AG10803 (cell line): ENCODE data around the gene CTRL.
"Not testable (repeated sequence)": the region's sequence is repeated elsewhere in the genome, so short reads cannot be mapped to it uniquely, and the experiment has no call there.

Experiments
- DNase-seq: peaks from one replicate; pipeline ENCODE4 v3.0.0; 2010; ENCODE audit warnings: low read depth
- H3K4me3 ChIP-seq: 2 replicates; pipeline ENCODE4 v1.5.1; 2011; ENCODE audit warnings: mild to moderate bottlenecking, low read length, control low read depth
- TF ChIP-seq, protein P1 (sequence below): conservative IDR thresholded peaks from 2 replicates; pipeline ENCODE4 v1.5.1; 2011; ENCODE audit warnings: mild to moderate bottlenecking, low read length, control low read depth, inconsistent platforms

CTRL gene

DNA sequence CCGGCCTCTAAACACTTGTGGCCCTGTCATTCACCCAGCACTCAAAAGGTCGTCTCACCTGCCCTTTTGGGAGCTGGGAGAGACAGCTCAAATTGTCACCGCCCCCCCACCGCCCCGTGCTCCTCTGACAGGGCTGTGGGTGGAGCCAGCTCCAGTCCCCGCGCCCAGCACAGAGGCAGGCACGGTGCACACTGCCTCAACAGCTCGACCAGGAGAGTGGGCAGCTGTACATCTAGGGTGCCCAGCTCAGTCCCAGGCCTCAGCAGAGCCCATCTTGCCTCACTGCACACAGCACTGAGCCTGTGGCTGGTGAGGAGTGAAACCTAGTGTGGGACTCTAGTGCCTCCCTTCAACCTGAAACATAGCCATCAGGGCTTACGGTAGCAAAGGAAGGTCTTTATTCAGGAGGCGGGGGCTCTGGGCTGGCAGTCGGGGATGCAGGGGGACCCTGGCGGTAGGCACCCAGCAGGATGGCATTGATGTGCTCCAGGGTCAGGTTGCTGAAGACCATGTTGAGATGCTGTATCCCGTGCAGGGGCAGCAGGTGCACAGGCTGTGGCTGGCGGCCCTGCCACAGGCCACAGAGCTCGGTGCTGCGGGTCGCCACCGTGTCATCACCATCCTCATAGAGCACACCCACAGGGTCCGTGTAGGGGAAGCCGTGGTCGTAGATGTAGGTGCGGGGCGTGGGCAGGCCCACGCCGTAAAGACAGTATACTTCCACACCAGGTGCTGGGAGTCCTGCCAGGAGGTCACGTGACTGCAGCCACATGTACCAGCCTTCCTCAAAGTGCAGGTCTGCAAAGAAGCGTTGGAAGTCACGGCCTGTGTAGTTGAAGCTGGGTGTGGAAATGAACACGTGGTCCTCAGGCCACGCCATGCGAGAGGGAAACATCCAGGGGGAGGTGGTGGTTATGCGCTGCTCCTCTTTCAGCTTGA, 8.1 kb upstream of the CTRL start:
- DNase-seq, result no peak
- TF ChIP-seq, protein P1, sequence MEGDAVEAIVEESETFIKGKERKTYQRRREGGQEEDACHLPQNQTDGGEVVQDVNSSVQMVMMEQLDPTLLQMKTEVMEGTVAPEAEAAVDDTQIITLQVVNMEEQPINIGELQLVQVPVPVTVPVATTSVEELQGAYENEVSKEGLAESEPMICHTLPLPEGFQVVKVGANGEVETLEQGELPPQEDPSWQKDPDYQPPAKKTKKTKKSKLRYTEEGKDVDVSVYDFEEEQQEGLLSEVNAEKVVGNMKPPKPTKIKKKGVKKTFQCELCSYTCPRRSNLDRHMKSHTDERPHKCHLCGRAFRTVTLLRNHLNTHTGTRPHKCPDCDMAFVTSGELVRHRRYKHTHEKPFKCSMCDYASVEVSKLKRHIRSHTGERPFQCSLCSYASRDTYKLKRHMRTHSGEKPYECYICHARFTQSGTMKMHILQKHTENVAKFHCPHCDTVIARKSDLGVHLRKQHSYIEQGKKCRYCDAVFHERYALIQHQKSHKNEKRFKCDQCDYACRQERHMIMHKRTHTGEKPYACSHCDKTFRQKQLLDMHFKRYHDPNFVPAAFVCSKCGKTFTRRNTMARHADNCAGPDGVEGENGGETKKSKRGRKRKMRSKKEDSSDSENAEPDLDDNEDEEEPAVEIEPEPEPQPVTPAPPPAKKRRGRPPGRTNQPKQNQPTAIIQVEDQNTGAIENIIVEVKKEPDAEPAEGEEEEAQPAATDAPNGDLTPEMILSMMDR, result no peak
- H3K4me3 ChIP-seq, result no peak overlapping the region

DNA sequence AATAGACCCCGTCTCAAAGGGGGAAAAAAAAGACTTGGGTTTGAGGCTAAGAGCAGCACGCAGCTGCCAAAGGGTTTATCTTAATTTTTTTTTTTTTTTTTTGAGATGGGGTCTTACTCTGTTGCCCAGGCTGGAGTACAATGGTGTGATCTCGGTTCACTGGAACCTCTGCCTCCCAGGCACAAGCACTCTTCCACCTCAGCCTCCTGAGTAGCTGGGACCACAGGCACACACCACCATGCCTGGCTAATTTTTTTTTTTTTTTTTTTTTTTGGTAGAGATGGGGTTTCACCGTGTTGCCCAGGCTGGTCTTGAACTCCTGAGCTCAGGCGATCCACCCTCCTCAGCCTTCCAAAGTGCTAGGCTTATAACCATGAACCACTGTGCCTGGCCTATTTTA, 6.1 kb upstream of the CTRL start:
- not testable (repeated sequence) for DNase-seq, H3K4me3 ChIP-seq

- TF ChIP-seq, protein P1, result no peak
- H3K4me3 ChIP-seq, result peak overlapping the region; percentile 98
- no peak for DNase-seq
Observed at GRCh38 chr16:67936880-67937605, 5.4 kb upstream of the CTRL start.

GRCh38 chr16:67936124-67936879, 4.6 kb upstream of the CTRL start, which contains the start of gene PSMB10:
Gene PSMB10, minus strand, starts transcription at chr16:67936850. Its CDS starts 101 bp downstream, at chr16:67936749.
- DNase-seq, result peak; percentile 65
- TF ChIP-seq, protein P1, result no peak
- peak within 1 kb of the TSS; percentile 98 for H3K4me3 ChIP-seq

GRCh38 chr16:67935402-67936123, 3.9 kb upstream of the CTRL start:
- peak; percentile 86 for DNase-seq
- H3K4me3 ChIP-seq, result peak overlapping the region; percentile 98
- TF ChIP-seq, protein P1, result no peak

DNA sequence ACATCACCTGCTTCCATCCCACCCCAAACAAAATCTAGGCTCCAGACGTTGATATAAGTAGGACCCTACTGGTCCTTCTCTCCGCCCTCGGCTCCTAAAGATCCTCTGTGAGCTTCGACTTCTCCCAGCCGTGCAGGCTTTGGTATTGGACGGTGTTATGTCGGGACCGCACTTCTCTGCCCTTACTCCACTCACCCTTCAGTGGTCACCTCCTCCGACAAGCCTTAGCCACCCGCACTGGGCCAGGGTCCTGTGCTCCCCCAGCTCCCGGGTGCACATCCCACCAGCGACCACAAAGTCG, 3.4 kb upstream of the CTRL start:
- DNase-seq, result no peak
- TF ChIP-seq, protein P1, result no peak
- H3K4me3 ChIP-seq, result peak overlapping the region; percentile 98
